22Rv1 (cell line): ENCODE results near the gene CHKB.

Experiments used
- CTCF ChIP-seq: fragments of 450-650 bp; IDR thresholded peaks from 2 replicates; pipeline ENCODE4 v1.5.1; 2017; ENCODE audit warnings: mild to moderate bottlenecking
- ZFX ChIP-seq: fragments of 450-650 bp; IDR thresholded peaks from 2 replicates; pipeline ENCODE4 v1.6.1; 2017; ENCODE audit warnings: antibody characterized with exemption, borderline replicate concordance

DNA sequence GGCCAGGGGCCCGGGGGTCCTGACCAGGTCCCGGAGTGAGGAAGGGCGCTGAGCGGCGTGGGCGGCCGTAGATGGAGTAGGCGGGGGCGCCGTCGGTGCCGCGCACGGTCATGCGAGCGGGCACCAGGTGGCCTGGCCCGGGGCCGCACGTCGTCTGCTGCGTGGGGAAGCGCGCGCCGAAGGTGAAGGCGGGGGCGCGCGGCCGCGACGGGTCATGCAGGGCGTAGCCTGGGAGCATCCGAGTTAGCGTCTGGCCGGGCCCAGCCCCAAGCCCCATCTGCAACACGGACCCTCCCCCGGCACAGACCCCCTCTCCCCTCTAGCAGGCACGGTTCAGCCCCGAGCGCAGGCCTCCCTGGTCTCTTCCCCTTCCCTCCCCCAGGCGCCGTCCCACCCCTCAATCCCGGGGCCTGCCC lies 51.1 kb downstream of the CHKB start:
- TF ChIP-seq CTCF (no peak), ZFX (no peak)
